ENCODE results near the gene ZBTB33.

Gene ZBTB33

DNA sequence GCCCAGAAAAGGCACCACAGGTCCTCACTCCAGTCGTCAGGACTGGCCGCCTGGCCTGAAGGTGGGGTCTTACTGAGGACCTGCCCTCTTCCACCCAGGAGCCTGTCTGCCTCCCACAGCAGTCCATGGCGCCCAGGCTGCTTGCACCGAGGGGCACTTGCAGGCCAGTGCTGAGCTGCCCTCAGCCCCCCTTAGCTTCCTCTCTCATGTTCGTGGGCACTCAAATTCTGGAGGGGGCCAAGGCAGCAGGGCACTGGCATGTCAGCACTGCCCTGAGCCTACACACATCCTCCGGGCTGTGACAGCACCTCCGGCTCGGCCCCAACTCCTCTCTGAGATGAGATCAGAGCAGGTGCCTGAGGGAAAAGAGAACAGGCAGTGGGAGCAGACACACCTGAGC is 27.2 kb upstream of the ZBTB33 start:
- in situ Hi-C loops (cut with MboI; ENCODE audit: low pct_unique_long_range_greater_than_20kb, low sequenced_read_pairs, unreplicated experiment): no loop called here
- TF ChIP-seq, protein P1, sequence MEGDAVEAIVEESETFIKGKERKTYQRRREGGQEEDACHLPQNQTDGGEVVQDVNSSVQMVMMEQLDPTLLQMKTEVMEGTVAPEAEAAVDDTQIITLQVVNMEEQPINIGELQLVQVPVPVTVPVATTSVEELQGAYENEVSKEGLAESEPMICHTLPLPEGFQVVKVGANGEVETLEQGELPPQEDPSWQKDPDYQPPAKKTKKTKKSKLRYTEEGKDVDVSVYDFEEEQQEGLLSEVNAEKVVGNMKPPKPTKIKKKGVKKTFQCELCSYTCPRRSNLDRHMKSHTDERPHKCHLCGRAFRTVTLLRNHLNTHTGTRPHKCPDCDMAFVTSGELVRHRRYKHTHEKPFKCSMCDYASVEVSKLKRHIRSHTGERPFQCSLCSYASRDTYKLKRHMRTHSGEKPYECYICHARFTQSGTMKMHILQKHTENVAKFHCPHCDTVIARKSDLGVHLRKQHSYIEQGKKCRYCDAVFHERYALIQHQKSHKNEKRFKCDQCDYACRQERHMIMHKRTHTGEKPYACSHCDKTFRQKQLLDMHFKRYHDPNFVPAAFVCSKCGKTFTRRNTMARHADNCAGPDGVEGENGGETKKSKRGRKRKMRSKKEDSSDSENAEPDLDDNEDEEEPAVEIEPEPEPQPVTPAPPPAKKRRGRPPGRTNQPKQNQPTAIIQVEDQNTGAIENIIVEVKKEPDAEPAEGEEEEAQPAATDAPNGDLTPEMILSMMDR (IDR thresholded peaks at IDR 0.05; ENCODE audit: extremely low read depth, insufficient read depth, missing control alignments): no peak
- no peak for DNase-seq (ENCODE audit: low spot score)

DNA sequence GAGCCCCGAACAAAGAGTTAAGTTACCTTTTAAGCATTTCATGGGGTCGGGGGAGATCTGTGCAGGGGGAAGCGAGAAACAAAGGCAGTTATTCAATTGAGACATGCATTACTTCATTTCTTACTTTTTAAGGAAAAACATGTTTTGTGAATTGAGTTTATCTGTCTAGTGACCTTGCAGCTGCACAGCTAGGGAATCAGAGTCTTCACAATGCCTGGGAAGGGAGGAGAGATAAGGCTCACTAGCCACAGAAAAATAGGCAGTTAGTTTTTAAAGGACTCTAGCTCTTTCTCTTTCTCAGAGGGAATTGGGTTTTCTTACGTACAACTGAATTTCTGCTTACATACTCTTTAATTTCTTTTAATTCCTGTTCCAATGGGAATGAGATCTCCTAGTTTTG is 26.2 kb upstream of the ZBTB33 start:
- in situ Hi-C loops (cut with MboI; ENCODE audit: low pct_unique_long_range_greater_than_20kb, low sequenced_read_pairs, unreplicated experiment): no loop called here
- TF ChIP-seq, protein P1 (IDR thresholded peaks at IDR 0.05; ENCODE audit: extremely low read depth, insufficient read depth, missing control alignments): no peak
- no peak for DNase-seq (ENCODE audit: low spot score)

DNA sequence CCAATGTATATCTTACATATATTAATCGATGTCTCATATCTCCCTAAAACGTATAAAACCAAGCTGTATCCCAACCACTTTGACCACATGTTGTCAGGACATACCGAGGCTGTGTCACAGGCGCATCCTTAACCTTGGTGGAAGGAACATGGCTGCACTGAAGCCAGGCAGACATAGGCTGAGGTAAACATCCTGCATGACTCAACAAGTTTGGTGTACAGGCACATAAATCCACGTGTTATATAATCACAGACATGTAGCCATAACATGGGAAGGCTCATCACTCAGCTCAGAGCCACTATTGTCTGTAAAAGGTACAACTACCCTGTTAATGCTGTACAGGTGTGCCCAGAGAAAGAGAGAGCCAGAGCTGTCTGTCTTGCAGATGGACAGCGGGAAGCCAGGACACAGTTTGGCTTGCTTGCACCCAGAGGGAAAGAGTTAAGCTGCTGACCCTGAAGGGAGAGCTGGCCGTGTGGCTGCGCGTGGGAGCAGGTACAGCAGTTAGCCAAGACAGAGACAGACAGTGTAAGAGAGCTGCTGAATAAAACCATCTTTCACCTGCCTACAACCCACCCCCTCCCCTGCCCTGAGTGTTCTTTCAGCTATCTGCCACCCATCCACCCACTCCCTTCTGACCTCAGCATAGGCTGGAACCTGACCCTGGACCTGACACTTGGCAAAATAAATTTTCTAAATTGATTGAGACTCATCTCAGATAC is 22.3 kb upstream of the ZBTB33 start:
- in situ Hi-C loops (cut with MboI; ENCODE audit: low pct_unique_long_range_greater_than_20kb, low sequenced_read_pairs, unreplicated experiment): loop anchor here (25.0 kb wide), 1 partner anchor 116 kb away; the partner anchor contains the start of gene RHOXF1
- TF ChIP-seq, protein P1 (IDR thresholded peaks at IDR 0.05; ENCODE audit: extremely low read depth, insufficient read depth, missing control alignments): no peak
- DNase-seq (ENCODE audit: low spot score): no peak

DNA sequence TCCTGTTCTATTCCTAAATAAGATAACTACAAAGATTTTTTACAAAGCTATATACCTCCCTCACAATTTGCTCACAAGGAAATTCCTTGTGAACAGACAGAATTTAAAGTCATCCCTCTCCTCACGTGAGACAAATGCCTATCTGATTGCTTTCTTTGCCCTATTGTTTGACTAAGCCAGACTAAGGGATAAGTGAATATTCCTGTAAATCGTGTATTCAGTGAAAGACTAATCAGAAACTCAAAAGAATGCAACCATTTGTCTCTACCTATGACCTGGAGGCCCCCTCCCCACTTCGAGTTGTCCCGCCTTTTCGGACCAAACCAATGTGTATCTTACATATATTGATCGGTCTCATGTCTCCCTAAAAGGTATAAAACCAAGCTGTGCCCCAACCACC is 15.3 kb upstream of the ZBTB33 start:
- no peak for DNase-seq (ENCODE audit: low spot score)
- in situ Hi-C loops (cut with MboI; ENCODE audit: low pct_unique_long_range_greater_than_20kb, low sequenced_read_pairs, unreplicated experiment): loop anchor here (25.0 kb wide), 1 partner anchor 123 kb away; the partner anchor contains the start of gene RHOXF1

DNA sequence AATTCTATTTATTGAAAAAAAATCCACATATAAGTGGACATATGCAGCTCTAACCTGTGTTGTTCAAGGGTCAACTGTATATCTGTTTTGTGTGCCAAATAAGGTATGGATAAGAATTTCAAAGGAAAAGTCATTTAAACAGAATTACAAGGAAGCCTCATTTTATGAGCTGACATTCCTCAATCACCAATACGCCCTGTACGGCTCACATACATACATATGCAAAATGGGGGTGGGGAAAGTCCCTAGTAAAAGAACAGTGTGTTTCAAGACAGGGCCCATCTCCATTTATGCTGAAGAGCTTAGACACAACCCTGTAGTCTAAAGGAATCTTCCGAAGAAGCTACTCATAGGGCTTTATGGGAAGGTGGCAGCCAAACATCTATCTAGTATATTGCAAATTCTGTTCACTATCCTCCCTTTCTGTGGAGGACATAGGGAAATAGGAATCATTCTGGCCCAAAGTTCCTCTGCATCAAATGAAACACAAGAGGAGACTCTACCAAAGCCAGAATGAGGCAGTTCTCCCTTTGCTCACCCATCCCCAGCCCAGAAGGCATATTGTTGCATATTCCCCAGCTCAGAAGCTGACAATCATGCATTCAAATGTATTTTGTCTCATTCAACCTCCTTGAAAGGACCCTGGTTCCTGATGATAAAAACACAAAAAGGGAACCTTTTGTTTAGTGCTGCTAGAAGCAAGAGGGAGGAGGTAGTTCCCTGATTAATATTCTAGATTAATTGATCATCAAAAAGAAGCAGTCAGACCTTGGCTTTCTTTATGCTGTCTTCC is 13.7 kb upstream of the ZBTB33 start:
- no peak for DNase-seq (ENCODE audit: low spot score)
- TF ChIP-seq, protein P1 (IDR thresholded peaks at IDR 0.05; ENCODE audit: extremely low read depth, insufficient read depth, missing control alignments): no peak
- in situ Hi-C loops (cut with MboI; ENCODE audit: low pct_unique_long_range_greater_than_20kb, low sequenced_read_pairs, unreplicated experiment): loop anchor here (25.0 kb wide), 1 partner anchor 125 kb away; the partner anchor contains the start of gene RHOXF1

More for the DNA sequence above, 15.3 kb upstream of the ZBTB33 start:
- TF ChIP-seq, protein P1 (IDR thresholded peaks at IDR 0.05; ENCODE audit: extremely low read depth, insufficient read depth, missing control alignments): no peak

DNA sequence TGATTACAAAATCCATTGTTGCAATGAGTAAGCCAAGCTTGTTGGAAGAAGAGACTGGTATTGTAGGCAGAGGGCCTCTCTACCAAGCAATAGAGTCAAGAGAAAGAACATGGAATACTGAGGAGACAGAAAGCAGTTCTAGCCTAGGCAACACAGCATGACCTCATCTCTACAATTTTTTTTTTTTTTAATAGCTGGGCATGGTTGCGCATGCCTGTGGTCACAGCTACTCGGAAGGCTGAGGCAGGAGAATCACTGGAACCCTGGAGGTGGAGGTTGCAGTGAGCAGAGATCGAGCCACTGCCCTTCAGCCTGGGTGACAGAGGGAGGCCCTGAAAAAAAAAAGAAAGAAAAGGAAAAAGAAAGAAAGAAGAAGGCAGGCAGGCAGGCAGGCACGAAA is 11.7 kb upstream of the ZBTB33 start:
- in situ Hi-C loops (cut with MboI; ENCODE audit: low pct_unique_long_range_greater_than_20kb, low sequenced_read_pairs, unreplicated experiment): loop anchor here (25.0 kb wide), 1 partner anchor 127 kb away; the partner anchor contains the start of gene RHOXF1
- DNase-seq (ENCODE audit: low spot score): no peak

More for the DNA sequence above, 11.7 kb upstream of the ZBTB33 start:
- TF ChIP-seq, protein P1 (IDR thresholded peaks at IDR 0.05; ENCODE audit: extremely low read depth, insufficient read depth, missing control alignments): no peak

All from GM13977 (cell line).